HEK293 (cell line): ENCODE data around the gene REN.

ENCODE experiments used
- CTCF ChIA-PET: fragments of 350-600 bp; formaldehyde crosslinking; extraction: SDS; loops from one replicate; lab custom pipeline; 2021; ENCODE audit warnings: antibody characterized with exemption; lab: Yijun Ruan, JAX
- POLR2A ChIA-PET: fragments of 300-600 bp; formaldehyde crosslinking; extraction: SDS; loops from one replicate; lab custom pipeline; 2020; ENCODE audit warnings: antibody characterized with exemption, inconsistent platforms; lab: Yijun Ruan, JAX
- H3K27ac ChIP-seq: fragments of 200-500 bp; sonication (Bioruptor generic); 2 replicates; pipeline ENCODE4 v1.5.1; 2014; ENCODE audit warnings: low read depth, low read length, control low read depth, inconsistent platforms; ENCODE audit errors: extremely low read depth
- H3K36me3 ChIP-seq, 2 experiments: fragments of 200-500 bp in 1 of 2; sonication (Bioruptor generic) in 1 of 2; 1 replicate in 1 of 2; 2 replicates in 1 of 2; pipeline ENCODE4 v1.5.1; 2014 to 2017; ENCODE audit warnings: inconsistent platforms in 2 of 2, low read length in 2 of 2; ENCODE audit not compliant: control insufficient read depth in 2 of 2, insufficient read depth in 1 of 2
- H3K4me1 ChIP-seq: fragments of 200-500 bp; sonication (Bioruptor generic); 2 replicates; pipeline ENCODE4 v1.5.1; 2014; ENCODE audit warnings: mild to moderate bottlenecking, low read length, inconsistent platforms; ENCODE audit not compliant: control insufficient read depth, insufficient read depth
- H3K4me3 ChIP-seq: 2 replicates; pipeline ENCODE4 v1.5.1; 2011; ENCODE audit warnings: low read depth, mild to moderate bottlenecking, control low read depth, low read length, moderate library complexity
- H3K9me3 ChIP-seq: fragments of 200-500 bp; sonication (Bioruptor generic); 2 replicates; pipeline ENCODE4 v1.5.1; 2014; ENCODE audit warnings: low read depth, low read length, inconsistent platforms; ENCODE audit not compliant: control insufficient read depth, insufficient read depth
- BCL11A ChIP-seq: fragments of 450-650 bp; formaldehyde crosslinking; IDR thresholded peaks from 2 replicates; pipeline ENCODE4 v1.5.1; 2016; ENCODE audit warnings: low read depth, missing biosample characterization, missing genetic modification characterization
- KLF10 ChIP-seq: fragments of 450-650 bp; IDR thresholded peaks from 2 replicates; pipeline ENCODE4 v1.5.1; 2018; ENCODE audit warnings: missing biosample characterization, mild to moderate bottlenecking, missing genetic modification characterization
- RBAK ChIP-seq: fragments of 450-650 bp; formaldehyde crosslinking; IDR thresholded peaks from 2 replicates; pipeline ENCODE4 v1.5.1; 2016; ENCODE audit warnings: missing biosample characterization, missing genetic modification characterization
- SCRT2 ChIP-seq: fragments of 450-650 bp; formaldehyde crosslinking; IDR thresholded peaks from 2 replicates; pipeline ENCODE4 v1.5.1; 2016; ENCODE audit warnings: missing biosample characterization, missing genetic modification characterization
- ZFP69B ChIP-seq: fragments of 450-650 bp; formaldehyde crosslinking; IDR thresholded peaks from 2 replicates; pipeline ENCODE4 v1.5.1; 2016; ENCODE audit warnings: missing biosample characterization, missing genetic modification characterization
- ZNF138 ChIP-seq: fragments of 450-650 bp; formaldehyde crosslinking; IDR thresholded peaks from 2 replicates; pipeline ENCODE4 v1.5.1; 2016; ENCODE audit warnings: missing biosample characterization, missing genetic modification characterization, borderline replicate concordance
- ZNF175 ChIP-seq: fragments of 450-650 bp; formaldehyde crosslinking; IDR thresholded peaks from 2 replicates; pipeline ENCODE4 v1.5.1; 2016; ENCODE audit warnings: missing biosample characterization, missing genetic modification characterization
- ZNF19 ChIP-seq: fragments of 450-650 bp; formaldehyde crosslinking; IDR thresholded peaks from 2 replicates; pipeline ENCODE4; 2016; ENCODE audit warnings: missing biosample characterization, missing genetic modification characterization, low read depth
- ZNF366 ChIP-seq: fragments of 450-650 bp; formaldehyde crosslinking; conservative IDR thresholded peaks from 2 replicates; pipeline ENCODE4 v1.5.1; 2016; ENCODE audit warnings: missing biosample characterization, missing genetic modification characterization
- ZNF426 ChIP-seq: fragments of 450-650 bp; formaldehyde crosslinking; IDR thresholded peaks from 2 replicates; pipeline ENCODE4 v1.5.1; 2017; ENCODE audit warnings: missing biosample characterization, missing genetic modification characterization, mild to moderate bottlenecking, inconsistent platforms, moderate library complexity
- ZNF544 ChIP-seq: fragments of 450-650 bp; formaldehyde crosslinking; IDR thresholded peaks from 2 replicates; pipeline ENCODE4 v1.5.0; 2017; ENCODE audit warnings: missing biosample characterization, missing genetic modification characterization
- ZNF600 ChIP-seq: fragments of 450-650 bp; formaldehyde crosslinking; IDR thresholded peaks from 2 replicates; pipeline ENCODE4 v1.5.1; 2016; ENCODE audit warnings: missing biosample characterization, missing genetic modification characterization
- ZNF623 ChIP-seq: fragments of 450-650 bp; formaldehyde crosslinking; IDR thresholded peaks from 2 replicates; pipeline ENCODE4 v1.5.1; 2016; ENCODE audit warnings: missing biosample characterization, missing genetic modification characterization
- ZNF654 ChIP-seq: fragments of 450-650 bp; formaldehyde crosslinking; IDR thresholded peaks from 2 replicates; pipeline ENCODE4 v1.5.1; 2016; ENCODE audit warnings: low read depth, missing biosample characterization, missing genetic modification characterization
- ZNF664 ChIP-seq: fragments of 450-650 bp; formaldehyde crosslinking; IDR thresholded peaks from 2 replicates; pipeline ENCODE4 v1.5.1; 2016; ENCODE audit warnings: missing biosample characterization, missing genetic modification characterization
- ZNF670 ChIP-seq: fragments of 450-650 bp; formaldehyde crosslinking; IDR thresholded peaks from 2 replicates; pipeline ENCODE4 v1.5.1; 2016; ENCODE audit warnings: missing biosample characterization, missing genetic modification characterization, low read depth
- ZSCAN23 ChIP-seq: fragments of 450-650 bp; formaldehyde crosslinking; IDR thresholded peaks from 2 replicates; pipeline ENCODE4 v1.5.1; 2016; ENCODE audit warnings: missing biosample characterization, missing genetic modification characterization
- ZXDB ChIP-seq: fragments of 450-650 bp; formaldehyde crosslinking; IDR thresholded peaks from 2 replicates; pipeline ENCODE4 v1.5.1; 2016; ENCODE audit warnings: missing biosample characterization, missing genetic modification characterization
- TF ChIP-seq, protein P1 (sequence below): fragments of 450-650 bp; formaldehyde crosslinking; IDR thresholded peaks from 2 replicates; pipeline ENCODE4 v1.5.1; 2017; ENCODE audit warnings: missing biosample characterization, missing genetic modification characterization
- TF ChIP-seq, protein P2 (sequence below): fragments of 450-650 bp; formaldehyde crosslinking; IDR thresholded peaks from 2 replicates; pipeline ENCODE4 v1.5.1; 2016; ENCODE audit warnings: missing biosample characterization, missing genetic modification characterization
- TF ChIP-seq, protein P3 (sequence below): fragments of 450-650 bp; formaldehyde crosslinking; IDR thresholded peaks from 2 replicates; pipeline ENCODE4 v1.5.1; 2016; ENCODE audit warnings: missing biosample characterization, missing genetic modification characterization
- TF ChIP-seq, protein P4 (sequence below): fragments of 450-650 bp; formaldehyde crosslinking; IDR thresholded peaks from 2 replicates; pipeline ENCODE4 v1.5.1; 2017; ENCODE audit warnings: missing biosample characterization, missing genetic modification characterization
- TF ChIP-seq, protein P5 (sequence below): fragments of 450-650 bp; formaldehyde crosslinking; IDR thresholded peaks from 2 replicates; pipeline ENCODE4 v1.5.1; 2016; ENCODE audit warnings: missing biosample characterization, missing genetic modification characterization

REN gene

DNA sequence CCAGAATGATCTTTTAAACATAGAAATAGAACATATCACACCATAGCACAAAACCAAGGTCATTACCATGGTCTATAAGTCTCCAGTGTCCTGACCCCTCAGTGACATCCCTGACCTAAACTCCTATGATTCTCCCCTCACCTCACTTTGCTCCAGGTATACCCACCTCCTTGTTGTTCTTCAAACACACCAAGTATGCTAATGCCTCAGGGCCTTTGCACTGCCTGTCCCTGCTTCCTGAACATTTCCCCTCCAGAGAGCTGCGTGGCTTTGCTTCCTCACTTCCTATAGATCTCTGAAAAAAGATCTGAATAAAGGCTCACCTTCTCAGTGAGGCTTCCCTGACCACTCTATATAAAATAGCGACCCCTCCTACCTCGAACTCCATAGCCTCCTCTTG lies 46.6 kb upstream of the REN start:
- TF ChIP-seq ZNF623 (tag by site-specific recombination): peak; percentile 91
- no peak for TF ChIP-seq ZNF600 (tag by site-specific recombination)
- no peak for TF ChIP-seq ZFP69B (tag by site-specific recombination)
- TF ChIP-seq ZNF670 (tag by site-specific recombination): no peak
- no peak for TF ChIP-seq ZSCAN23 (tag by site-specific recombination)
- no peak for TF ChIP-seq ZNF654 (tag by site-specific recombination)
- no peak for TF ChIP-seq KLF10 (tag by site-specific recombination)
- TF ChIP-seq, protein P1, sequence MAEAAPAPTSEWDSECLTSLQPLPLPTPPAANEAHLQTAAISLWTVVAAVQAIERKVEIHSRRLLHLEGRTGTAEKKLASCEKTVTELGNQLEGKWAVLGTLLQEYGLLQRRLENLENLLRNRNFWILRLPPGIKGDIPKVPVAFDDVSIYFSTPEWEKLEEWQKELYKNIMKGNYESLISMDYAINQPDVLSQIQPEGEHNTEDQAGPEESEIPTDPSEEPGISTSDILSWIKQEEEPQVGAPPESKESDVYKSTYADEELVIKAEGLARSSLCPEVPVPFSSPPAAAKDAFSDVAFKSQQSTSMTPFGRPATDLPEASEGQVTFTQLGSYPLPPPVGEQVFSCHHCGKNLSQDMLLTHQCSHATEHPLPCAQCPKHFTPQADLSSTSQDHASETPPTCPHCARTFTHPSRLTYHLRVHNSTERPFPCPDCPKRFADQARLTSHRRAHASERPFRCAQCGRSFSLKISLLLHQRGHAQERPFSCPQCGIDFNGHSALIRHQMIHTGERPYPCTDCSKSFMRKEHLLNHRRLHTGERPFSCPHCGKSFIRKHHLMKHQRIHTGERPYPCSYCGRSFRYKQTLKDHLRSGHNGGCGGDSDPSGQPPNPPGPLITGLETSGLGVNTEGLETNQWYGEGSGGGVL (tag by site-specific recombination): no peak
- TF ChIP-seq, protein P2, sequence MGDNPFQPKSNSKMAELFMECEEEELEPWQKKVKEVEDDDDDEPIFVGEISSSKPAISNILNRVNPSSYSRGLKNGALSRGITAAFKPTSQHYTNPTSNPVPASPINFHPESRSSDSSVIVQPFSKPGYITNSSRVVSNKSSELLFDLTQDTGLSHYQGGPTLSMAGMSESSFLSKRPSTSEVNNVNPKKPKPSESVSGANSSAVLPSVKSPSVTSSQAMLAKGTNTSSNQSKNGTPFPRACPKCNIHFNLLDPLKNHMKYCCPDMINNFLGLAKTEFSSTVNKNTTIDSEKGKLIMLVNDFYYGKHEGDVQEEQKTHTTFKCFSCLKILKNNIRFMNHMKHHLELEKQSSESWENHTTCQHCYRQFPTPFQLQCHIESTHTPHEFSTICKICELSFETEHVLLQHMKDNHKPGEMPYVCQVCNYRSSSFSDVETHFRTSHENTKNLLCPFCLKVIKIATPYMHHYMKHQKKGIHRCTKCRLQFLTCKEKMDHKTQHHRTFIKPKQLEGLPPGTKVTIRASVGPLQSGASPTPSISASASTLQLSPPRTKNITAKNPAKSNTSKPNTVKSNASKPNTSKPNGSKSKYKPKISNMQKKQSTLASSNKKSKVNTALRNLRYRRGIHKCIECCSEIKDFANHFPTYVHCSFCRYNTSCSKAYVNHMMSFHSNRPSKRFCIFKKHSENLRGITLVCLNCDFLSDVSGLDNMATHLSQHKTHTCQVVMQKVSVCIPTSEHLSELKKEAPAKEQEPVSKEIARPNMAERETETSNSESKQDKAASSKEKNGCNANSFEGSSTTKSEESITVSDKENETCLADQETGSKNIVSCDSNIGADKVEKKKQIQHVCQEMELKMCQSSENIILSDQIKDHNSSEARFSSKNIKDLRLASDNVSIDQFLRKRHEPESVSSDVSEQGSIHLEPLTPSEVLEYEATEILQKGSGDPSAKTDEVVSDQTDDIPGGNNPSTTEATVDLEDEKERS (tag by site-specific recombination): no peak
- TF ChIP-seq, all 188 proteins: peak for 1
- CTCF ChIA-PET: interaction anchor here (4.1 to 4.5 kb wide), 2 partner anchors 50 to 149 kb away, joined by 37 to 49 read pairs; partner anchors contain the start of gene PLEKHA6
- no peaks in the 10 kb centered on the region for H3K4me1 ChIP-seq
- POLR2A ChIA-PET: no interaction called here
- no peaks in the 10 kb centered on the region for H3K9me3 ChIP-seq
- H3K27ac ChIP-seq: no peak overlapping the region
- no peaks in the 10 kb centered on the region for H3K36me3 ChIP-seq
- no peak overlapping the region for H3K4me3 ChIP-seq

DNA sequence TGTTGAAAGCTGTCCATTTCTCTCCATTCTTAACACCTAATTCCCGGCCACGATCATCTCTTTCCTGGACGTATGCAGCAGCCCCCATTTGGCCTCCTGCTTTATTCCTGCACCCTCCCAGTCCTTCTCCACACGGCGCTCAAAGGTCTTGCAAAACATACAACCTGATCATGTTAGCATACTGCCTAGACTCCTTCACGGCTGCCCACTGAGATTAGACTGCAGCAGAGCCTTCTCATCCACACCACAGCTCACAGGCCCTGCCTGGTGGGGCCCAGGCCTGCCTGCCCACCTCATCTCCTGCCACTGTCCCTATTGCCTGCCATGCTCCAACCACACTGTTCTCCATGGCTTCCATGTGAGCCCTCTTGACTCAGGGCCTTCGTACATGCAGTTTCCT lies 44.9 kb upstream of the REN start:
- ChIA-PET CTCF (interaction anchor here (0.6 to 2.3 kb wide), 6 partner anchors 47 to 292 kb away, joined by 3 to 14 read pairs (median 3); no protein-coding TSS in a partner anchor), POLR2A (interaction anchor here (0.6 kb wide), 1 partner anchor 968 kb away, joined by 6 read pairs; no protein-coding TSS in a partner anchor)
- Histone ChIP-seq H3K9me3 (no peaks in the 10 kb centered on the region), H3K4me1 (no peaks in the 10 kb centered on the region), H3K36me3 (no peaks in the 10 kb centered on the region), H3K27ac (no peak overlapping the region), H3K4me3 (no peak overlapping the region)
- TF ChIP-seq ZNF426 (tag by site-specific recombination) (no peak), BCL11A (tag by site-specific recombination) (no peak), ZNF544 (tag by site-specific recombination) (no peak), ZNF19 (tag by site-specific recombination) (no peak), ZNF664 (tag by site-specific recombination) (no peak), ZXDB (tag by site-specific recombination) (no peak), ZNF175 (tag by site-specific recombination) (no peak), RBAK (tag by site-specific recombination) (no peak), SCRT2 (no peak), ZNF366 (no peak), ZNF138 (tag by site-specific recombination) (no peak)
- TF ChIP-seq, protein P3, sequence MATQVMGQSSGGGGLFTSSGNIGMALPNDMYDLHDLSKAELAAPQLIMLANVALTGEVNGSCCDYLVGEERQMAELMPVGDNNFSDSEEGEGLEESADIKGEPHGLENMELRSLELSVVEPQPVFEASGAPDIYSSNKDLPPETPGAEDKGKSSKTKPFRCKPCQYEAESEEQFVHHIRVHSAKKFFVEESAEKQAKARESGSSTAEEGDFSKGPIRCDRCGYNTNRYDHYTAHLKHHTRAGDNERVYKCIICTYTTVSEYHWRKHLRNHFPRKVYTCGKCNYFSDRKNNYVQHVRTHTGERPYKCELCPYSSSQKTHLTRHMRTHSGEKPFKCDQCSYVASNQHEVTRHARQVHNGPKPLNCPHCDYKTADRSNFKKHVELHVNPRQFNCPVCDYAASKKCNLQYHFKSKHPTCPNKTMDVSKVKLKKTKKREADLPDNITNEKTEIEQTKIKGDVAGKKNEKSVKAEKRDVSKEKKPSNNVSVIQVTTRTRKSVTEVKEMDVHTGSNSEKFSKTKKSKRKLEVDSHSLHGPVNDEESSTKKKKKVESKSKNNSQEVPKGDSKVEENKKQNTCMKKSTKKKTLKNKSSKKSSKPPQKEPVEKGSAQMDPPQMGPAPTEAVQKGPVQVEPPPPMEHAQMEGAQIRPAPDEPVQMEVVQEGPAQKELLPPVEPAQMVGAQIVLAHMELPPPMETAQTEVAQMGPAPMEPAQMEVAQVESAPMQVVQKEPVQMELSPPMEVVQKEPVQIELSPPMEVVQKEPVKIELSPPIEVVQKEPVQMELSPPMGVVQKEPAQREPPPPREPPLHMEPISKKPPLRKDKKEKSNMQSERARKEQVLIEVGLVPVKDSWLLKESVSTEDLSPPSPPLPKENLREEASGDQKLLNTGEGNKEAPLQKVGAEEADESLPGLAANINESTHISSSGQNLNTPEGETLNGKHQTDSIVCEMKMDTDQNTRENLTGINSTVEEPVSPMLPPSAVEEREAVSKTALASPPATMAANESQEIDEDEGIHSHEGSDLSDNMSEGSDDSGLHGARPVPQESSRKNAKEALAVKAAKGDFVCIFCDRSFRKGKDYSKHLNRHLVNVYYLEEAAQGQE: no peak
- TF ChIP-seq, protein P4, sequence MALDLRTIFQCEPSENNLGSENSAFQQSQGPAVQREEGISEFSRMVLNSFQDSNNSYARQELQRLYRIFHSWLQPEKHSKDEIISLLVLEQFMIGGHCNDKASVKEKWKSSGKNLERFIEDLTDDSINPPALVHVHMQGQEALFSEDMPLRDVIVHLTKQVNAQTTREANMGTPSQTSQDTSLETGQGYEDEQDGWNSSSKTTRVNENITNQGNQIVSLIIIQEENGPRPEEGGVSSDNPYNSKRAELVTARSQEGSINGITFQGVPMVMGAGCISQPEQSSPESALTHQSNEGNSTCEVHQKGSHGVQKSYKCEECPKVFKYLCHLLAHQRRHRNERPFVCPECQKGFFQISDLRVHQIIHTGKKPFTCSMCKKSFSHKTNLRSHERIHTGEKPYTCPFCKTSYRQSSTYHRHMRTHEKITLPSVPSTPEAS (tag by site-specific recombination): no peak
- TF ChIP-seq, protein P5, sequence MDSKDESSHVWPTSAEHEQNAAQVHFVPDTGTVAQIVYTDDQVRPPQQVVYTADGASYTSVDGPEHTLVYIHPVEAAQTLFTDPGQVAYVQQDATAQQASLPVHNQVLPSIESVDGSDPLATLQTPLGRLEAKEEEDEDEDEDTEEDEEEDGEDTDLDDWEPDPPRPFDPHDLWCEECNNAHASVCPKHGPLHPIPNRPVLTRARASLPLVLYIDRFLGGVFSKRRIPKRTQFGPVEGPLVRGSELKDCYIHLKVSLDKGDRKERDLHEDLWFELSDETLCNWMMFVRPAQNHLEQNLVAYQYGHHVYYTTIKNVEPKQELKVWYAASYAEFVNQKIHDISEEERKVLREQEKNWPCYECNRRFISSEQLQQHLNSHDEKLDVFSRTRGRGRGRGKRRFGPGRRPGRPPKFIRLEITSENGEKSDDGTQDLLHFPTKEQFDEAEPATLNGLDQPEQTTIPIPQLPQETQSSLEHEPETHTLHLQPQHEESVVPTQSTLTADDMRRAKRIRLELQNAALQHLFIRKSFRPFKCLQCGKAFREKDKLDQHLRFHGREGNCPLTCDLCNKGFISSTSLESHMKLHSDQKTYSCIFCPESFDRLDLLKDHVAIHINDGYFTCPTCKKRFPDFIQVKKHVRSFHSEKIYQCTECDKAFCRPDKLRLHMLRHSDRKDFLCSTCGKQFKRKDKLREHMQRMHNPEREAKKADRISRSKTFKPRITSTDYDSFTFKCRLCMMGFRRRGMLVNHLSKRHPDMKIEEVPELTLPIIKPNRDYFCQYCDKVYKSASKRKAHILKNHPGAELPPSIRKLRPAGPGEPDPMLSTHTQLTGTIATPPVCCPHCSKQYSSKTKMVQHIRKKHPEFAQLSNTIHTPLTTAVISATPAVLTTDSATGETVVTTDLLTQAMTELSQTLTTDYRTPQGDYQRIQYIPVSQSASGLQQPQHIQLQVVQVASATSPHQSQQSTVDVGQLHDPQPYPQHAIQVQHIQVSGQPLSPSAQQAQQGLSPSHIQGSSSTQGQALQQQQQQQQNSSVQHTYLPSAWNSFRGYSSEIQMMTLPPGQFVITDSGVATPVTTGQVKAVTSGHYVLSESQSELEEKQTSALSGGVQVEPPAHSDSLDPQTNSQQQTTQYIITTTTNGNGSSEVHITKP (tag by site-specific recombination): no peak
